Measurements from ENCODE around the gene ARHGAP28. TPM values are rescaled to one million over a fixed set of nuclear protein-coding genes. Genes with fewer than 3 reads are reported as not detected.

ARHGAP28 gene
- polyA plus RNA-seq, 1 donor from 2014 or later: 9.8 TPM

- no peak for TF ChIP-seq TAF1 (IDR thresholded peaks at IDR 0.05; ENCODE audit: low read depth)
- no peak for TF ChIP-seq REST (IDR thresholded peaks at IDR 0.05; ENCODE audit: borderline replicate concordance)
- no peak for TF ChIP-seq EP300 (conservative IDR thresholded peaks at IDR 0.05; ENCODE audit: poor library complexity, severe bottlenecking)
- TF ChIP-seq MXI1 (conservative IDR thresholded peaks at IDR 0.05; ENCODE audit: poor library complexity, severe bottlenecking): no peak
- TF ChIP-seq EZH2 (IDR thresholded peaks at IDR 0.05; ENCODE audit: borderline replicate concordance, insufficient read depth, low read length, poor library complexity, severe bottlenecking): no peak
Observed at GRCh38 chr18:6951336-6952090, 222.0 kb downstream of the ARHGAP28 start.

GRCh38 chr18:6954501-6954900 is 225.0 kb downstream of the ARHGAP28 start:
- Histone ChIP-seq H2AFZ (ENCODE audit: low read depth, low read length) (no peak overlapping the region), H3K4me2 (ENCODE audit: low read length) (no peak overlapping the region), H4K20me1 (ENCODE audit: insufficient read depth) (no peaks in the 10 kb centered on the region), H3K36me3 (ENCODE audit: insufficient read depth, low read length) (no peaks in the 10 kb centered on the region), H3K9me3 (ENCODE audit: low read length) (no peaks in the 10 kb centered on the region), H3K27me3 (ENCODE audit: insufficient read depth, low read depth, low read length) (no peaks in the 10 kb centered on the region), H3F3A (ENCODE audit: insufficient read depth, low read length, poor library complexity, severe bottlenecking) (no peaks in the 10 kb centered on the region), H3K9ac (ENCODE audit: low read length) (no peak overlapping the region), H3K4me3 (ENCODE audit: low read length) (no peak overlapping the region), H3K27ac (ENCODE audit: low read length) (no peak overlapping the region), H3K9me2 (ENCODE audit: insufficient read depth, low read length) (no peaks in the 10 kb centered on the region), H3K79me2 (replicated peaks; ENCODE audit: insufficient read depth, low read length) (no peaks in the 10 kb centered on the region)
- TF ChIP-seq REST (IDR thresholded peaks at IDR 0.05; ENCODE audit: borderline replicate concordance) (no peak), SMC3 (conservative IDR thresholded peaks at IDR 0.05; ENCODE audit: poor library complexity) (no peak), EP300 (conservative IDR thresholded peaks at IDR 0.05; ENCODE audit: poor library complexity, severe bottlenecking) (no peak), CTCF (IDR thresholded peaks at IDR 0.05; ENCODE audit: poor library complexity, severe bottlenecking) (no peak), EZH2 (IDR thresholded peaks at IDR 0.05; ENCODE audit: borderline replicate concordance, insufficient read depth, low read length, poor library complexity, severe bottlenecking) (no peak), TAF1 (IDR thresholded peaks at IDR 0.05; ENCODE audit: low read depth) (no peak), POLR2AphosphoS5 (IDR thresholded peaks at IDR 0.05) (no peak), MXI1 (conservative IDR thresholded peaks at IDR 0.05; ENCODE audit: poor library complexity, severe bottlenecking) (no peak), RAD21 (conservative IDR thresholded peaks at IDR 0.05) (no peak)

More at GRCh38 chr18:6951336-6952090, 222.0 kb downstream of the ARHGAP28 start:
- Histone ChIP-seq H3K27me3 (ENCODE audit: insufficient read depth, low read depth, low read length) (no peaks in the 10 kb centered on the region), H3F3A (ENCODE audit: insufficient read depth, low read length, poor library complexity, severe bottlenecking) (no peaks in the 10 kb centered on the region), H4K20me1 (ENCODE audit: insufficient read depth) (no peaks in the 10 kb centered on the region), H3K4me2 (ENCODE audit: low read length) (no peak overlapping the region), H3K9me2 (ENCODE audit: insufficient read depth, low read length) (no peaks in the 10 kb centered on the region), H3K9ac (ENCODE audit: low read length) (no peak overlapping the region), H3K4me3 (ENCODE audit: low read length) (no peak overlapping the region), H3K9me3 (ENCODE audit: low read length) (no peaks in the 10 kb centered on the region), H2AFZ (ENCODE audit: low read depth, low read length) (no peak overlapping the region), H3K27ac (ENCODE audit: low read length) (no peak overlapping the region), H3K36me3 (ENCODE audit: insufficient read depth, low read length) (no peaks in the 10 kb centered on the region), H3K79me2 (replicated peaks; ENCODE audit: insufficient read depth, low read length) (no peaks in the 10 kb centered on the region)

Data from neural cell (in vitro differentiated cells).